Stimulated activated CD8-positive, alpha-beta memory T cell treated with anti-CD3 and anti-CD28 coated beads, Interleukin-7, amount 100 ng/mL, for 4 hours (primary cell): ENCODE results near the gene CPHXL.

ENCODE experiments used
- DNase-seq, 2 donors: peaks; one replicate each; pipeline ENCODE4 v3.0.0-alpha.2; 2020; ENCODE audit warnings: low read depth in 2 of 2

CPHXL gene

DNA sequence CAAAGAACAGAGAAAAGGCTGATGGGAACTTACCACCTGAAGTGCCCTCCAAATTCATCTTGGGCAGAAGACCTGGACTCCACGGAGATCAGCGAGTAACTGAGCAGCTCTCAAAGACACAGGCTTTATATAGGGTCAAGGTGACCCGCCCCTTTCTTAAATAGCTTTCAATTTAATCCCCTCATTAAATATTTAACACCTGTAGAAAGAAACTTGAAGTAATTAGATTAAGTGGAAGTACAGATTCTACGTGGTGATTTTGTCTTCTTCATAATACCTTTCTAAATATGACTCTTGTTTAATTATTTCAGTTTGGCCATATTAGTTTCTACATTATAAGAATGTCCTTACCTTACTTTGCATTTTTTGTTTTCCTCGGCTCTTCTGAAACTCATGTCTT, 24.9 kb downstream of the CPHXL start, which contains the start of gene DUXB:
DUXB (minus strand) TSS at position 101 of the 400 bp plus-strand sequence; CDS start at position 58, 43 bp downstream.
- no peak for DNase-seq

DNA sequence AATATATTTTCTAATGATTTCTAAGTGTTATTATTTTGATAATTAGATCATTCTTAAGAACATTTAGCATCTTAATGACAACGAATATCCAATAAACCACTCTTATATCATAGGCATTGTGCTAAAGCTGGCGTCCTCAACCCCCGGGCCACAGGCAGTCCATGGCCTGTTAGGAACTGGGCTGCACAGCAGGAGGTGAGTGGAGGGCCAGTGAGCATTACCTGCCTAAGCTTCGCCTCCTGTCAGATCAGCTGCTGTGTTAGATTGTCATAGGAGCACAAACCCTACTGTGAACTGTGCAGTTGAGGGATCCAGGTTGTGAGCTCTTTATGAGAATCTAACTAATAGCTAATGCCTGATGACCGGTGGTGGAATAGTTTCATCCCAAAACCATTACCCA, 28.7 kb downstream of the CPHXL start:
- no peak for DNase-seq

DNA sequence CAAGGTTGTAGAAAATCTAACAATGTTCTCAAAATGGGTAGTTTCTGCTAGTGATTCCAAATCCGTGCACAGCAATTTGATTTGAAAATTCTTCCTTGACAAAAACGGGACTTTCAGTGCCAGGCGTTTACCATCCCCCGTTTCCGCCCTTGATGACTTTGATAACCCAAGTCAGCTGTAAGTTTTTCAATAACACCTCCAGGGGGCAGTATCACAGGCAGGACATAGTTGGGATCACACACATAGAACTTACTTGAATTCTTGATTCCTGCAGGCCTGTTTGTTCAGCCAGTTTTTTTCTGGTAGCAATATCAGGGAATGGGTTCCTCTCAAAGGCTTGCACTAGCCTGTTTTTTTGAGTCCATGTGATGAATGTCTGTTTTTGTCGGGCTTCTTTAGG, 30.6 kb downstream of the CPHXL start:
- DNase-seq: no peak

DNA sequence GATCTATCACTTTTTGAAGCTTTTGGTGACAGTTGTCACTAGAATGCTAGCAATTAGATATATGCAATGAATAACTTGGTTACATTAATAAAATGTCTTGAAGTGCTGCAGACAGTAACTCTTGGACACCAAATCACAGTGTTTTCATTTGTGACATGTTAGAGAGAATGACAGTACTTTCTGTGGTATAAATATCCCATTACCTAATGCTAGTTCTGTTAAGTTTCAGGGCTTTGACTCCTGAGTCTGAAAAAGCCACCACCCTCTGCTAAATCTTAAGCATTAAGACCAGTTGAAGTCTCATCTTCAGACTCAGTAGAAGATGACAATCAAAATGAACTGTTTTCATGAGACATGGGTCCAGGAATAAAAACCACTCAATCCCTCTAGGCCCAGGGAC, 38.9 kb downstream of the CPHXL start:
- no peak for DNase-seq

DNA sequence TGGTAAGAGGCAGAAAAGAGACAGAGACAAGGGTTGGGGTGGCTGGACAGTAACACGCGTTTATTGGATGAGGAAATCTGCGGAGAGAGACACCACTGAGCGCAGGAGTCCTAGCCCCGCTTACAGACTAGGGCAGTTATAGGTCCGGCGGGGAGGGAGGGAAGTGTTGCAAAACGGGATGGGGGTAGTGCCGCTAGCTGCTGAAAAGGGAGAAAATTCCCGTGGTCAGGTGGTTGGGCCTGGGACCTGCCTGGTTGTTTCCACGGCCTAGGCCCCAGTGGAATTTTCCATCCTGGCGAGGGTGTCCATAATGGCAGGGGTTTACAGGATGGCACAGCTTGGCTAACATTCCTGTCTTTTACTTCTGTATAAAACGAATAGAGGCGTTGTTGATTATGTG, 44.0 kb downstream of the CPHXL start:
- no peak for DNase-seq

DNA sequence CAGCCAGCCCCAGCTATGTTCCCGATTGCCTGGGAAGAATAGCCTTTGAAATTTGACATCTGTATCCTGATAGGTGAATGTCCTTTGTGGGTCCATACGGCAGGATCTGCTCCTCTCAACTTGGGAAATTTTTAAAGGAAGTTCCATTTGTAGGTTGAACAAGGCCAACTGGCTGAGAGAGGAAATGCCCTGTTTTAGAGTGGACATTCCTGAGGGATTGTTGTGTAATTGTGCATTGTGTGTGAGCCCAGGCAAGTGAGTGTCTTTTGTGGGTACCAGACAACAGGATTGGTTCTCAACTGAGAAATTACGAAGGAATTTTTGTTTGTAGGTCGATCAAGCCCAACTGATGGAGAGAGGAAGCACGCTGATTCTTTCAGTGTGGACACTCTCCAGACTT, 46.9 kb downstream of the CPHXL start:
- DNase-seq: no peak

DNA sequence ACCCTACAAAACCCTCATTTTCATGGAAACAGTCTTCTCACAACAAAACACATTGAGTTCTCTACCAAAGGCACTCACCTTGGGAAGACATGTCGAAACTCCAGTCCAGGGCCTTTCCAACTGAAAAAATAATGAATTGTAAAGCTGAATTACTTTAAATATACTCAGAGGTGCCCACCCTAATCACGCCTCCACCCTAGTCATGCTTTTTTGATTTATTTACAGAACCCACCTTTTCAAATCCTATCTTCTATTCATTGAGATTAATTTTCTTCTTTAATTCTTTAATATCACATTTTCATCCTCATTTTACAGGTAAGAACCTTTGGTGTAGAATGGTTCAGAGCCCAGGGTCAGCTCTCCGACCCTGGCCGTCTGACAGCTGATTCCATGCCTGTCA, 49.4 kb downstream of the CPHXL start, which contains the start of gene CPHXL2:
CPHXL2 (minus strand) TSS at position 101 of the 400 bp plus-strand sequence; CDS start at position 91, 10 bp downstream.
- DNase-seq: no peak

DNA sequence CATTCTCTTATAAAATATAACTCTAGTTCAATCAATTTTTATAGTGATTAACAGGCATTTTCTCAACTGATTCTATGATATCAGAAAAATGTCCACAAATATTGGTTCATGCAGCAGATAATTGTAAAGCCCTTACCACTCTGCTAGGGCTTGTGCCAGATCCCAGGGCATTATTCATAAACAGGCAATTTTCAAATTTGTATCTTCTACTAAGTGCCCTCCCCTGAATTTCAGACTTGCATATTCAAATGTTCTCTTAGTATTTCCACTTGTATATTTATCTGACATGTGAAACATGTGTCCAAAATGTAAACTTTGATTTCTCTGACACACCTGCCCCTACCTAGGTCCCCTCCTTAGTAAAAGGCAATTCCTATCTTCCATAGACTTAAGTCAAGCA, 58.8 kb downstream of the CPHXL start:
- no peak for DNase-seq
